Stimulated activated CD4-positive, alpha-beta T cell treated with anti-CD3 and anti-CD28 coated beads, Interleukin-2, amount 100 ng/mL, for 24 hours (primary cell): Measurements from ENCODE around the gene ARHGAP21.
A peak's percentile ranks its signal among the peaks of the same experiment; 100 is the strongest.

ENCODE experiments used
- DNase-seq, 2 donors: peaks; one replicate each; pipeline ENCODE4 v3.0.0-alpha.2; 2020

The ARHGAP21 gene

GRCh38 chr10:24569828-24570657, 153.6 kb downstream of the ARHGAP21 start:
- DNase-seq: no peak

- DNase-seq: no peak
Observed at GRCh38 chr10:24569330-24569796, 154.3 kb downstream of the ARHGAP21 start.

DNA sequence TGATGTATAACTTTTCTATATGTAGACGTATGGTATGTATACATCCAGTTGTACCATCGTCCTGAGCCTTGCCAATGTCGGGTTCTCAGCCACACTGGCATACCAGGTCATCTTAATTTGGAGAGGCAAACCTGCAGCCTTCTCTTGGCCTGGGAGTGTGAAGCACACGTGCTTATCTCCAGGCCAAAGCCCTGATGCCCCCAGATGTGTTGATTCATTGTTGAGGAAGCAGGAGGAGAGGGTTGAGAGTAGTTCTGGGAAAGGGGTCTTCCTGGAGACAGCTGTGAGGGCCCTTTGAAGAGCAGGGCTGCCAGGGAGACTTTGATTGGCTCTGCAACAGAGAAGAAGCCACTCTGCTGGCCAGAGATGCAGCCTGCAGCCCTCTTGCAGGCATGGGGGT, 155.6 kb downstream of the ARHGAP21 start:
- no peak for DNase-seq

DNA sequence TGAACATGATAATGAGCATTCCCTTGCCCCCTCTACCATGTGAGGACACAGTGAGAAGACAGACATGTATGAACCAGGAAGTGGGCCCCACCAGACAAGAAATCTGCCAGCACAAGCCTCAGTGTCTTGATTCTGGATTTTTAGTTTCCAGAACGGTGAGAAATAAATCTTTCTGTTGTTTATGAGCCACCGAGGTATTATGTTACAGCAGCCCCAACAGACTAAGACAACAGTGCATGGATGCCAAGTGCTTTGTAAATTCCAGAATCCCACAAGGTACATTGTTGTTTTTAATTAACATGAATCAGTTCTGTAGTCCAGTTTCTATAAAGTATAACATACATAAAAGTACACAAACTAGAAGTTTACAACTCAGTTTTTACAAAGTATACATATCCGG, 162.2 kb downstream of the ARHGAP21 start:
- DNase-seq: no peak

DNA sequence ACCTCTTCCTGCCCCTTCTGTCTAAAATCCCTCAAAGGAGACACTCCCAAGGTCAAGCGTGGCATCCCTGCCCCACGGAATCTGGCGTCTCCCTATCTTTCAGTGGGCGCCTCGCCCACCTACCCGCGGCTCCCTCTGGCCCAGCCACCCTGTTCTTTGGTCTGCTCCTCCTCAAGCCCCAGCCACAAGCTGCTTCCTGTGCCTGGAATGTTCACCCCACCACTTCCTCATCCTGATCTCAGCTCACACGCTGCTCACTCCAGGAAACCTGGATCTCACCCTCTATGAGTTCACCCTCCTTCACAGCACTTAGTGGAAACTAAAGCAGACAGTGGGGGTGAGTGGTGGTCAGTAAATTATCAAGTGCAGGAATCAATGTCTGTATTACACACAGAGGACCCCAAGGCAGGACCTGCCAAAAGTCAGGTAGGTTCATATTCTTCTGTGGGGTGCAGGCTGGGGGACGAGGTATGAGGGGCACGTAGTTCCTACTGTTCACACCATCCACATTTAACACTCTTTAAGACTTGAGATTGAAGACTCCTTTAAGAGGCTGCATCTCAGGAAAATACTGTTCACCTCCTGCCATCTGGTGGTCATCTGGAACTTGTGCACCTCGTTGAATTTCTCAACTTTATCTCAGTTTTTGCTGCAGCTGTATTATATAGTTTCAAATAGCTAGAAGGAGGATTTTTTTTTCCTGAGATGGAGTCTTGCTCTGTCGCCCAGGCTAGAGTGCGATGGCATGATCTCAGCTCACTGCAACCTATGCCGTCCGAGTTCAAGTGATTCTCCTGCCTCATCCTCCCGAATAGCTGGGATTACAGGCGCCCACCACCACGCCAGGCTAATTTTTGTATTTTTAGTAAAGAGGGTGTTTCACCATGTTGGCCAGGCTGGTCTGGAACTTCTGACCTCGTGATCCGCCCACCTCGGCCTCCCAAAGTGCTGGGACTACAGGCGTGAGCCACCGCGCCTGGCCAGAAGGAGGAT, 166.6 kb downstream of the ARHGAP21 start:
- DNase-seq: no peak

- no peak for DNase-seq
Observed at GRCh38 chr10:24556126-24556749, 167.4 kb downstream of the ARHGAP21 start.

DNA sequence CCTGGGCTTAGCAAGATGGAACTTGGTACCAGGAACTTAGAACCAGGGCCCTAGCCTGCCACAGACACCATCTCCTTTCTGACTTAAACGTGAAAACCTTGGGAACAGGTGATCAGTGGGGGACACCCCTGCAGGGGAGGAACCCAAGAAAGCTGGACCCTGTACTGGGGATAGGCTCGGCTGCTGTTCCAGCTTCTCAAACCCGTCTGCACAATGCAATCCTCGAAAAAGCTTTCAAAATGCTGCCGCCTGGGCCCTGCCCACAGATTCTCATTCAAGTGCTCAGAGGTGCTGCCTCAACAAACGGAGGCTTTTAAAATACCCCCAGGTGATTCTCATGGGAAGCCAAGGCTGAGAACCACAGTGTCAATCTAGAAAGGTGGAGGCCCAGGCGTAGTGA, 169.7 kb downstream of the ARHGAP21 start:
- no peak for DNase-seq

DNA sequence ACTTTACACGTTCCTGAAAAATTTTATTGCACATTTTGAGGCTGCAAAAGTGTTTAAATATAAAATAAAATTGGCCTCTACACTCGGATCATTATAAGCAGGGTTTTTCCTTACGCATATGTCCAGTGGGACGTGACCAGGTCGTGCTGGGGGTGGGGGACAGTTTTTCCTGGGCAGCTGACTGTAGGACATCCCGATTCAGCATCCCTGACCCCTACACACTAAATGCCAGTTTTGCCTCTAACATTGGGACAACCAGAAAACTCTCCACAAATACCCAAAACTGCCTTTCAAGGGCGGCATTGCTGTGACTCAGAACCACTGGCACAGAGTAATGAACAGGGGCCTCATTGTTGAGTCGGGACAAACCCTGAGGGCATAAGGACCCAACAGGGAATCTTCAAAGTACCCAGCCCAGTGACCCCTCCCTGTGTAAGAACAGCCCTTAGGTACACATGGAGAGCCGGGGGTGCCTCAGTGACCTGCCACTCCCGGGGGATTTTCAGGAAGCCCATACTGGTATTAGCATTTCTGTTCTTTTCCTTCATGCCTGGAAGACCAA, 170.6 kb downstream of the ARHGAP21 start:
- no peak for DNase-seq

GRCh38 chr10:24552346-24553016, 171.2 kb downstream of the ARHGAP21 start:
- peak; percentile 21 to 32 for DNase-seq

- DNase-seq: no peak
Observed at GRCh38 chr10:24551161-24551560, 172.5 kb downstream of the ARHGAP21 start.

DNA sequence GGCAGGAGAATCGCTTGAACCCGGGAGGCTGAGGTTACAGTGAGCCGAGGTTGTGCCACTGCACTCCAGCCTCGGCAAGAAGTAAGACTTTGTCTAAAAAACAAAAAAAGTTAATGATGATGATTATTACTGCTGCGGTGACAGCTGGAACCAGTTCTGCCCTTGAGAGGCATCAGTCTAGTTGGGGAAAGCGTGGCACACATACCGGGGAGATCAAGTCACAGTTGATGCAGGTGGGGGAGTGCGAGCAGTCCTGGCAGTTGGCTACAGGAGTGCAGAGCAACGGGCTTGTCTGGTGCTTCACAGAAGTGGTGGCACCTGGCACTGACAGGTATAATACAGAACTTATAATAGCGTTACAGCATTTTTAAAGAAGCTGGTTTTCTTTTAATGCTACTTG, 173.0 kb downstream of the ARHGAP21 start:
- DNase-seq: no peak

DNA sequence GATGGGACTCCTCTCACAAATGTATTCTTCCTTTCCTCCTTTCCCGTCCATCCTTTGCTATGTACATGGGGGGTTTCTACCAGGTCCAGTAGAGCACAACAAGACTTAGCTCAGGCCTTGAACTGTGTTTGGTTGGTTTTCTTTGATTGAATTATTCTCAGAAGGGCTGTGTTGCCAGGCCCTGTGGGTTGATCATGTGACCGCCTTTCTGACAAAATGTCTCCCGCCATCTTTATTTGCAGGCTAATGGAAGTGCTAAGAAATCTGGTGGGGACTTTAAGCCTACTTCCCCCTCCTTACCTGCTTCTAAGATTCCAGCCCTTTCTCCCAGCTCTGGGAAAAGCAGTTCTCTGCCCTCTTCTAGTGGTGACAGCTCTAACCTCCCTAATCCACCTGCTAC, 178.1 kb downstream of the ARHGAP21 start:
- DNase-seq: no peak

DNA sequence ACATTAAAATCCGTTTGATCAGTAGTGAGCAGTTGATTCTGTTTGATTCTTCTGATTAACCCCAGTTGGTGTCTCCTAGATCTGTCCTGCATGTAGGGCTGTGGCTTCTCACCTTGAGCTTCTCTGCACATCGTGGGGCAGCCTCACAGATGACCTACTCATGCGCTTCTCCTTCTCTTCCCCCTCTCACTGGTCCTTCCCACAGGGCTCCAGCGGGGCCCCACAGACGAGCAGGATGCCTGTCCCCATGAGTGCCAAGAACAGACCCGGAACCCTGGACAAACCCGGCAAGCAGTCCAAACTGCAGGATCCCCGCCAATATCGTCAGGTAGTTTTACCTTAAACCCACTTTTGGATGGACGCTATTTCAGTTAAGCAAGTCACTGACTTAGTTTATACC, 178.9 kb downstream of the ARHGAP21 start:
- DNase-seq: no peak

- DNase-seq: no peak
Observed at GRCh38 chr10:24542314-24543270, 181.1 kb downstream of the ARHGAP21 start.

DNA sequence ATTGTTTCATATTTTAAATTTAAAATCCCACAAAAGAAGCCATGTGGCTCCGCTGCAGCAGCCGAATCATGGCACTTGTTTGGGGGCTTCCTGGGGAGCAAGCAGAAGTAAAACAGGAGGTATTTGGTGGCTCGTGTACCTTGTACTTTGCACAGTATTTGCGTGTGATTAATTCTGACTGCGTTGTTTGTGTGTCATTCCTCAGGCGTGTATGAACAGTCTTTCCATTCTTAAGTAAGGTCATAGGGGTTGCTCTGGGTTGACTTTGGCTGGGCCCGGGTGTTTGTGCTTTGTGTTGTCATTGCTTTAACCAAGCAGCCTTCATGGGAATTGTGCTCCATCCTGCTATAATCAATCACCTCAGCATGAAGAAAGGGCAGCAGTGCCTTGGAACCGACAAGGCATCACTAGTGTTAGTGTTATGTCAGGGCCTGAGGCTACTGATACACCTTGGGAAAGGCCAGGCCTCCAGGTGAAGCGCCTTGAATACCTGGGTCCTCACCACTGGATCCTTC, 182.4 kb downstream of the ARHGAP21 start:
- DNase-seq: no peak

- DNase-seq: no peak
Observed at GRCh38 chr10:24536636-24537035, 187.1 kb downstream of the ARHGAP21 start.

- no peak for DNase-seq
Observed at GRCh38 chr10:24533981-24534380, 189.7 kb downstream of the ARHGAP21 start.
